ENCODE results near the gene HPCAL1.

The HPCAL1 gene

GRCh38 chr2:10357193-10358169 is 54.8 kb downstream of the HPCAL1 start:
- DNase-seq = no peak

- no peak for DNase-seq
Observed at GRCh38 chr2:10359246-10359645, 56.5 kb downstream of the HPCAL1 start.

GRCh38 chr2:10359731-10360329 is 57.1 kb downstream of the HPCAL1 start:
- DNase-seq = no peak

GRCh38 chr2:10360460-10360849 is 57.8 kb downstream of the HPCAL1 start:
- DNase-seq = no peak

GRCh38 chr2:10360850-10361588 is 58.3 kb downstream of the HPCAL1 start:
- DNase-seq = no peak

- no peak for DNase-seq
Observed at GRCh38 chr2:10362096-10362897, 59.6 kb downstream of the HPCAL1 start.

- DNase-seq = no peak
Observed at GRCh38 chr2:10362898-10363454, 60.3 kb downstream of the HPCAL1 start.

GRCh38 chr2:10363861-10364610 is 61.3 kb downstream of the HPCAL1 start:
- DNase-seq = no peak

- DNase-seq = no peak
Observed at GRCh38 chr2:10365412-10365811, 62.7 kb downstream of the HPCAL1 start.

GRCh38 chr2:10366601-10367270 is 64.0 kb downstream of the HPCAL1 start:
- no peak for DNase-seq

- DNase-seq = no peak
Observed at GRCh38 chr2:10367472-10368439, 65.1 kb downstream of the HPCAL1 start.

- DNase-seq = no peak
Observed at GRCh38 chr2:10368491-10369231, 66.0 kb downstream of the HPCAL1 start.

- DNase-seq = no peak
Observed at GRCh38 chr2:10369269-10370255, 66.9 kb downstream of the HPCAL1 start.

- DNase-seq = no peak
Observed at GRCh38 chr2:10370390-10370789, 67.7 kb downstream of the HPCAL1 start.

- DNase-seq = no peak
Observed at GRCh38 chr2:10370895-10371294, 68.2 kb downstream of the HPCAL1 start.

GRCh38 chr2:10371441-10372196 is 68.9 kb downstream of the HPCAL1 start:
- DNase-seq = no peak
